OCI-LY7 (cell line): ENCODE measurements around the gene UBTD2.

Source experiments
- CTCF ChIP-seq: fragments of 200-600 bp; sonication (generic); conservative IDR thresholded peaks from 2 replicates; pipeline ENCODE4 v1.5.1; 2014; ENCODE audit warnings: mild to moderate bottlenecking, antibody characterized with exemption, low read length, moderate library complexity, mixed read lengths
- EZH2phosphoT487 ChIP-seq: fragments of 200-600 bp; sonication (generic); IDR thresholded peaks from 2 replicates; pipeline ENCODE4 v1.6.1; 2018; ENCODE audit warnings: low read depth, borderline replicate concordance, mild to moderate bottlenecking, mixed run types, antibody characterized with exemption, low read length, moderate library complexity, mixed read lengths

DNA sequence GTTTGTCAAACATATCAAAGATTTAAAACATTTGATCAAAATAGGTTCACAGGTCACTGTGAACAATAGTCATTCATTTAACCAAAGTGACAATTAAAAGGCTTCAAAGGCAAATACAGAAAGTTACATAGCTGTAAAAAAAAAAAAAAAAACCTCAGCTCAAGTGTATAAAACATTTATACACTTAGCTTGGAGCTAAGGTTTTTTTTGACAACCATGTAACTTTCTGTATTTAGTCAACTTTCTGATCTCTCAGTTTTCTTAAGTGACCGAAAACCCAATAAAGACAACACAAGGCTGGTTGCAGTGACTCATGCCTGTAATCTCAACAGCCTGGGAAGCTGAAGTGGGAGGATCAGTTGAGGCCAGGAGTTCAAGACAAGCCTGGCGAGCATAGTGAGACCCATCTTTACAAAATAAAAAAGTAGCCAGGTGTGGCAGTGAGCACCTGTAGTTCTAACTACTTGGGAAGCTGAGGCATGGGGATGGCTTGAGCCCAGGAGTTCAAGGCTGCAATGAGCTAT lies 16.4 kb upstream of the UBTD2 start:
- TF ChIP-seq CTCF (no peak), EZH2phosphoT487 (no peak)
